Epithelial cell of prostate (primary cell): ENCODE measurements around the gene NKAIN2.
"Not testable (repeated sequence)": the region's sequence is repeated elsewhere in the genome, so short reads cannot be mapped to it uniquely, and the experiment has no call there.

Experiments
- DNase-seq: peaks from one replicate; pipeline ENCODE4 v3.0.0-alpha.2; 2011; ENCODE audit warnings: low read depth, low spot score
- H3K27ac ChIP-seq: fragments of 450-650 bp; 2 replicates; pipeline ENCODE4 v1.5.1; 2017; ENCODE audit warnings: mild to moderate bottlenecking

Gene NKAIN2

DNA sequence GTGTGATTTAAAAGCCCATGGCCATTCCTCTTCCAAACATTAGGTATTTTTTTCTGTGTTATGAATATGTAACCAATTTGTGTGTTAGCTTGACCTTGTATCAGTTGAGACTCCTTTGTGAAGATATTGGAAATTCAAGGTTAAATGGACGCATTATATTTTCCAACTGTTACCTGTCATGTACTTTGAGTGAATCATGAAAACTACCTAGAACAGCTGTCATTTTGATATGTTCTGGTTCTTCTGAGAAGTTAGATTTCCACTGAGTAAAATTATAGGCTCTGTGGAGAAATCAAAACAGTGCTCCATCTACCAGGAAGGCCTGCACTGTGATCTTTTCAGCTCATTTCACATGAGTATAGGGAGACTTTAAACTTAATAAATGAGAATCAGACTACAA is 470.0 kb downstream of the NKAIN2 start:
- no peak for DNase-seq
- H3K27ac ChIP-seq, result no peak overlapping the region

DNA sequence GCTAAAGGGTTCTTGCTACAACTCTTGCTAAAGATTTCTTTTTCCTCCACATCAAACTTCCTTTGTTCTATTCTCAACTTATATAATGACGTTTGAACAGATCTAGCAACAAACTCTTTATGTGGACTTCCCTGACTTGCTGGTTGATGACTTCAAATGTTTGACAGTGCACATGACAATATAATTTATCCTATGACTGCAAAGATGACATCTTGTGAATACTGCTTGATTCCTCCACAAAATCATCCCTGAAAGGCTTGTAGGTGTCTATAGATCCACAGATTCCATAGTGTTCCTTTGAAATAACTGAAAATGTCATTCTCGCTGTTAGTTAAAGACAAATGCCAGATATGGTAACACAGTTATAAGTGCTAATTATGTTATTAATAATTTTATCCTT is 478.9 kb downstream of the NKAIN2 start:
- no peak for DNase-seq

DNA sequence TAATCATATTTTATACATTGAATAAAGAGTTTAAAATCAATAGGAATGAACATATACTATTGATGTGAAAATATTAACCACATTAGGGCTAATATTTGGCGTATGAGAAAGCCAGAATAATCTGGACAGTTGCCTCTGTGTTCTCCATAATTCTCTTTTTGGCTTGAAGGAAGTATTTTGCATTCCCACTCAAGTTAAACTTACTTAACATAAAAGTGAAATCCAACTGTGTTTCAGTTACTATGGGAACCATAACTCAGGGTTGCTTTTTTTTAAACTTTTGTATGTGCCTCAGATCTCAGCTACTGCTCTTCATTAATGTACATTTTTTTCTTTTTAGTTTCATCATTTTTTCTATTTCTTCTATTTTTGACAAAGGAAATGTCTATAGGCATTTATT is 479.8 kb downstream of the NKAIN2 start:
- no peak overlapping the region for H3K27ac ChIP-seq
- DNase-seq, result no peak

More for the DNA sequence above, 478.9 kb downstream of the NKAIN2 start:
- no peak overlapping the region for H3K27ac ChIP-seq

DNA sequence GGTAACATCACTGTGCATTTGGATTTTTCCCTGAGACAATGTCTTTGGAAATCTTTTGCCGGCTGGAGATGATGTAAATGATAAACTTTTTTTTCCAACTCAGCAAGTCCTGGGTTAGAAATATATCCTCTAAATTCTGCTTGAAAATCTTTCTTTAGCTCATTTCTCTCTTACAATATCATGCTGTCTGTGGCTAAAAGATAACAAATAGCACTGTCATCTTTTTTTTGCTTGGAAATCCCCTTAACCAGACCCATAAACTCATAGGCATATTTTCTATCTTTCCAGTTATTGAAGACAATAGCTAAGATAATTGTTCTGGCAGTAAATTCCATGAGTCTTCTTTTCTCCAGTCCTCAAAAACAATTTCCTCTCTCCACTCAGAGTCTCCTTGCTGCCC is 481.5 kb downstream of the NKAIN2 start:
- no peak overlapping the region for H3K27ac ChIP-seq
- DNase-seq, result no peak

DNA sequence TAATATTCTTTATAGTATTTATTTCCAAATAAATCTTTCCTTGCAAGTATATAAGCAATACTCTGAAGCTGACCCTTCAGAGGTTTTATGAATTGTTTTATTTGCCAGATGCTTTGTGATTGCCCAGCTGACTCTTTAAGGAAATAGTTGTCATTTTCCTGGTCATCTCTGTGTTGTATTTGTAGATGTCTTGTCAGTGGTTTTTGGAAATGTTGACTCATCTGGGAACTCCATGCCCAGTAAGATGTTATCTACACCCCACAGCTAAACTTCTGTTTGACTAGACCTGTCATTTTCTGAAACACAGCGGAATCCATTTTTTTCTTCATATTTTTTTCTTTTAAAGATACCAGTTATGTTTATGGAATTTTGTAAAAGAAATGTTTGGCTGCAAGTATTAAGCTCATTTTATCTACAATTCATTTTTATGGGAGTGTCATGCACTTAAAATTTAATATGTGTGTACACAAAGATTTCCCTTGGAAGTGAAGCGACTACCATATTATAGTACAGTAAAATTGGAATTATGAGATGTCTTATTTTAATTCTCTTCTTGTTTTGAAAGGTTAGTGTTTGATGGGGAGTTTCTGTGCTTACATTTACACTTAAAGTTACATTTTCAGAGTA is 491.0 kb downstream of the NKAIN2 start:
- peak; percentile 27 for DNase-seq
- H3K27ac ChIP-seq, result no peak overlapping the region

DNA sequence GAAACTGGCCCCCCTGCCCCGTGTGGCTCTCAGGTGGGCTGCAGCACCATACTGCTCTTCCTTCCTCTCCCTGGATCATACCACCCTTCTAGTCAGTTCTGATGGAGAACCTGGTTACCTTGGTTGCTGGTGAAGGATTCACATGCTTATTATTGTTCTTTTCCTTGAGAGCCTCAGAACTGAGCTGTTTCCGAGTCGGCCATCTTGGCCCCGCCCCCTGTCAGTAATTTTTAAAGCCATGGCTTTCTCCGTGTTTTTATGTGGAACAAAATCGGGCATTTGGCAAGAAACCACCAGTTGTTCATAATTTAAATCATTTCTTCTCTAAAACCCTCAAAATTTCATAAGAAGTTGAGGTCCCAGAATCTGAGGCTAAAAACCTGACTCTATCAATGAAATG is 493.8 kb downstream of the NKAIN2 start:
- DNase-seq, result no peak
- no peak overlapping the region for H3K27ac ChIP-seq

DNA sequence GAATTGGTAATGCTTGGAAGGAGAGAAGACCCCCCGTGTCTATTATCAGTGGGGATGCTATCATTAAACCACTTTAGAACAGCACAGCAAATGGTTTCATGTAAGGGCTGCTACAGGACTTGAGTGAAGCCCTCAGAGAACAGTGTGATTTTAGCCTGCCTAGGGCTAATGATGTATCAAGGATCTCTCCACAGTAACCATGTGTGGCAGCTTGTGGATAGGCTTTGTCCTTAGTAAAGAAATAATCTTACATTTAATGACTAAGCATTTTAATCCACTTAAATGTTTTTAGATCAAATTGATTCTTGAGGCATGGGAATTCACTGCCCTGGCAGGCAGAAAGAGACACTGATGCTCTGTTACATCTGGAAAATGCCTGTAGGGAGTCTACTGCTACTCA is 495.1 kb downstream of the NKAIN2 start:
- DNase-seq, result no peak
- H3K27ac ChIP-seq, result no peak overlapping the region

DNA sequence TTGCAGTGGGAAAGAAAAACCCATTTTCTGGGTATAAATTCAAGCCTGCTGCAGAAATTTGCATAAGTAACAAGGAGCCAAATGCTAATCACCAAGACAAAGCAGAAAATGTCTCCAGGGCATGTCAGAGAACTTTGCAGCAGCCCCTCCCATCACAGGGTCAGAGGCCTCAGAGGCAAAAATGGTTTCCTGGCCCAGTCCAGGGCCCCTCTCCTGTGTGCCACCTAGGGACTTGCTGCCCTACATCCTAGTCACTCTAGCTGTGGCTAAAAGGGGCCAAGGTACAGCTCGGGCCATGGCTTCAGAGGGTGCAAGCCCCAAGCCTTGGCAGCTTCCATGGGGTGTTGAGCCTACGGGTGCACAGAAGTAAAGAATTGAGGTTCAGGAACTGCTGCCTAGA is 497.2 kb downstream of the NKAIN2 start:
- DNase-seq, H3K27ac ChIP-seq: not testable (repeated sequence)

DNA sequence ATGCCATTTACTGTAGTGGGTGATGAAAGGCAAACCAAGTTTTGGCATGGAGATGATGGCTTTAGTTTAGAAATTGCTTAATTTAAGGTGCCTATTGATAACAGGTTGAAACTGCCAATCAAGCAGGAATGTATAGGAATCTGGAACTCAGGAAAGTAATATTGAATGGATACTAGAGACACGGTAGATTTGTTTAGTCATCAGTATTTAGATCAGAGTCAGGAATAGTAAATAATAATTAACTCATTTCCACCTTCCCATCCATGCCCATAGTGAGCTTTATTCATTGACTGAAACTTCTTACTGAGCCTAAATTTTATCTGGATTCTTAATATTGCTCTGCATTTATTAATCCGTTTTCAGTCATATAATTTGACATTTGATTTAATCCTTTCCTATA is 500.3 kb downstream of the NKAIN2 start:
- DNase-seq, result no peak
- H3K27ac ChIP-seq, result no peak overlapping the region

DNA sequence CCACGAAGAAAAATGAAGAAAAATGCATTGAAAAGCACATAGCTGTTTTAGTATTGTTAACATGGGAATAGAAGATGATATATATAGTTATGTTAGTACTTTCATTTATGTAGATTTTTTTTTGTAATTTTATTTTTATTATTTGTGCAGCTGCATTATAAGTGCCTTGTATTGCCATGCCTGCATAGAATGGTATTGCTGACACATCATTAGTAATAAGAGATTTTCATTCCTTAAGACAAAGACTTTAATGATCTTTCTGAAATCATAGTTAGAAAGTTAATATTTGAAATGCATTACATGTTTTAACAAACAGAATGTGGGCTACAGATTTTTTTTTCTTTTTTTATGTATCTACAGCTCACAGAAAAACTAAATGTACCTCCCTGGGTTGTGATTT is 506.5 kb downstream of the NKAIN2 start:
- H3K27ac ChIP-seq, result no peak overlapping the region
- DNase-seq, result no peak

DNA sequence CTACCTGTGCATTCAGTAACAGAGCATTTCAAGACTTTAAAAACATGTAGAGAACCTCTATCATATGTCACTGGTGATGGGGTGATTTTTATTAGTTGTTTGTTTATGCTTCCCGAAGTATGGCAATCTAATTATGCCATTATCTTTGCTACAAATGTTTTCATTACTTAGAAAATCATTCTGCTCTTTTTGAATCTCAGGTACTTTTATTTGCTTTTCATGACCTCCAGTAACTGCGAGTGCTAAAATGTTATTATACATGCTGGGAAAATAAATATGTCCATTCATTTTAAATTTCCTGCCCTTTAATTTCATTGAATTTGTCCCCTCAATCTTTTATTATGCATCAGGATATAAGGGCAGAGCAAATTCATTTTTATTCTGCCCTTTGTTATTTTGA is 515.7 kb downstream of the NKAIN2 start:
- DNase-seq, result no peak
- H3K27ac ChIP-seq, result no peak overlapping the region

DNA sequence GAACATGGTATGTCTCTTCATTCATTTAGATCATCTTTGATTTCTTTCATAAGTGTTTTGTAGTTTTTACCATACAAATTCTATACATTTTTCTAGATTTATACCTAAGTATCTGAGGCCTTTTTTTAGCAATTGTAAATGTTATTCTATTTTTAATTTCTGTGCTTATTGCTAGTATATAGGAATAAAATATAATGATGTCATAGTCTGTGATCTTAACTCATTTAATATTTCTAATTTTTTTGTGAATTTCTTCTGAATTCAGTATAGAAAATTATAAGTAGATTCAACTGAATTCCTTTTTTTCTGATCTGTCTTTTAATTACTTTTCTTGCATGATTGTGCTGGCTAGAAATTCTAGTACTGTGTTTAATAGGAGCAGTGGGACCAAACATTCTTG is 520.6 kb downstream of the NKAIN2 start:
- H3K27ac ChIP-seq, result no peak overlapping the region
- no peak for DNase-seq

DNA sequence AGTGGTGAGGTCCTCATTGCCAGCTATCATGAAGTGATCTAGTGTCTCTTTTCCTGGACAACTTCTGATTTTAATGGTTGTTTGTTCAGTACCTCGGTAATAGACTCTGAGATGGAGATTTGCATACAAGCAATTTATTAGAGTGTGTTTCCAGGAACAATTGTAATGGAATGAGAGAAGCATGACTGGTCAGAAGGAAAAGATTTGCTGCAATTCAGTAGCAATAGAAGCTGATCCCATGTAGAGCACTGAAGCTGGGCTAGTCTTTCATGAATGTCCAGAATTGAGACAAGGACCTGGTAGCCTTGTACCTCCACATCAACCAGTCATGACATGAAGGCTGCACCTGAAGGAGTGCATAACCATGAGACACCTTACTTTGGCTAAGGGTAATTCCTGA is 526.5 kb downstream of the NKAIN2 start:
- H3K27ac ChIP-seq, result no peak overlapping the region
- DNase-seq, result no peak

DNA sequence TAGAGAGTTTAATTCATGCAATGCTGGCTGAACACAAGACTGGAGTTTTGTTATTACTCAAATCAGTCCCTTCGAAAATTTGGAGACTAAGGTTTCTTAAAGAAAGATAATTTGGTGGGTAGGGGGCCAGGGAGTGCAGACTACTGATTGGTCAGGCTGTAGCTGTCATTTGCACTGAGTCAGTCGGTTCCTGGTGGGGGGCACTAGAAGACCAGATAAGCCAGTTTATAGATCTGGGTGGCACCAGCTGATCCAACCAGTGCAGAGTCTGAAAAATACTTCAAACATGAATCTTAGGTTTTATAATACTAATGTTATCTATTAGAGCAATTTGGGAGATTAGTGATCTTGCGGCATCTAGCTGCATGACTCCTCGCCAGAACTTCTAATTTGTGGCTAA is 530.7 kb downstream of the NKAIN2 start:
- no peak for DNase-seq
- no peak overlapping the region for H3K27ac ChIP-seq

DNA sequence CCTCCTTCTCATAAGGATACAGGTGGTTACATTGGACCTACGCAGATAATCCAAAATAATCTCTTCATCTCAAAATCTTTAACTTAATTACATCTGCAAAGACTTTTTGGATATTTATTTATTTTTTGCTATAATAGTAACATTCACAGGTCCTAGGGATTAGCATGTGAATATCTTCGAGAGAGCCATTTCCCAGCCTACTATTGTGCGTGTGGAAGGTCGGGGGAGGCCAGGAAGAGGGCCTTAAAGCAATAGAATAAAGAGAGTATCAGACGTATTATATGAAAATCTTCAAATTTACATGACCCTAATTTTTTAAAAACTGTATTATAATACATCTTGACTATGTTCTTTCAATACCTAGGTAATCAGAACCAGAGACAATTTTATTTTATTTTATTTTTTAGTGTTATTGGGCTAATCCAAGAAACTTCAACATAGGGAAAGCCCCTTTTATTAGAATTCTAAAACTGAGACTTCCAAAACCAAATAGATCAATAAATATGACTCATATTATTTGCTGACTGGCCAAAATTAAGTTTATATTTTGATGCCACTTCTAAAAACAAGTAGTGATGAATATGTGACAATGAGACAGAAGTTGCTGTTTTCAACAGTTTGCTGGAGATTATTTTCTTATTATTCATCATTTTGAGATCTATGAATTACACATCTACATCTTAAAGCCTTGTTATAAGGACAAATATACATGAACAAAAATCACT is 536.1 kb downstream of the NKAIN2 start:
- no peak for DNase-seq
- no peak overlapping the region for H3K27ac ChIP-seq

DNA sequence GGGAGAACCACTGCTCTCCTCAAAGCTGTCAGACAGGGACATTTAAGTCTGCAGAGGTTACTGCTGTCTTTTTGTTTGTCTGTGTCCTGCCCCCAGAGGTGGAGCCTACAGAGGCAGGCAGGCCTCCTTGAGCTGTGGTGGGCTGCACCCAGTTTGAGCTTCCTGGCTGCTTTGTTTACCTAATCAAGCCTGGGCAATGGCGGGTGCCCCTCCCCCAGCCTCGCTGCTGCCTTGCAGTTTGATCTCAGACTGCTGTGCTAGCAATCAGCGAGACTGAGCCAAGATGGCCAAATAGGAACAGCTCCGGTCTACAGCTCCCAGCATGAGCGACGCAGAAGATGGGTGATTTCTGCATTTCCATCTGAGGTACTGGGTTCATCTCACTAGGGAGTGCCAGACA is 544.7 kb downstream of the NKAIN2 start:
- DNase-seq, H3K27ac ChIP-seq: not testable (repeated sequence)

DNA sequence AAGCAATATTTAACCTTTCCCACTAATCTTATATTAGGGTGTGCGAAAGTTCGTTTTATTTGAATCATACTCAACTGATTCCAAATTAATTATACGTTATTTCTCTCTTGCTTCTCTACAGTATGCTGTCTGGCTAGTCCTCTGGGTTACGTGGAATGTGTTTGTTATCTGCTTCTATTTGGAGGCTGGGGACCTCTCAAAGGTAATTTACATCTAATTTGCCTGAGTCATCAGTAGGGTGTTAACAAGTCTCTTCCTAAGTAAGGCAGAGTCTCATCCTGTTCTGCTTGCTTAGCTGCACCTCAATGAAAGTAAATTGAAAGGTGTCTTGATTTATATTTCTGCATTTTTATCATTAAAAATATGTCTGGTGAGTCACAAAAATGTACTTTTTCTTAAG is 551.5 kb downstream of the NKAIN2 start:
- DNase-seq, result no peak
- H3K27ac ChIP-seq, result no peak overlapping the region

DNA sequence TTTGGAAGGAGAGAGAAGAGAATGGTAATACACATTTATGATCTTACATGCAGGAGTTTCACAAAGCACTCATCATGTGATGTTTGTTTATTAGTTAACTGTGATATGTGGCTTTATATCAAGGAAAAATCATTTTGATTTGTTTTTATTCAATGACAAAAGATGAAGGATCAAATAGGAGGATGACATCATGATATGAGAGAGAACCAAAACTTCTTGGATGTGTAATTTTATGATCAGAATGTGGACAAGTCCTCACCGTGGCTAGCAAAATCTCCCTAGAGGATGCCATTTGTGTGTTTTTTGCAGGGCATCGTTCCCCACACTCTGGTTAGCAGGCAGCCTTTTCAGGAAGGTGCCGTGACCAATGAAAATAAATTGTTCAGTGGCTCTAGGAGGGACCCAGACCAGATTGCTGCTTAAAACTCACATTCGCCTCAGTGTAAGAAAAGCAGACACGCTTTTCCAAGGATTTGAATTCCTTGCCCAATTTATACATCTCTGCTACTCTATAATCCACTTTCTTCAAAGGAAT is 552.7 kb downstream of the NKAIN2 start:
- no peak for DNase-seq
- H3K27ac ChIP-seq, result no peak overlapping the region

DNA sequence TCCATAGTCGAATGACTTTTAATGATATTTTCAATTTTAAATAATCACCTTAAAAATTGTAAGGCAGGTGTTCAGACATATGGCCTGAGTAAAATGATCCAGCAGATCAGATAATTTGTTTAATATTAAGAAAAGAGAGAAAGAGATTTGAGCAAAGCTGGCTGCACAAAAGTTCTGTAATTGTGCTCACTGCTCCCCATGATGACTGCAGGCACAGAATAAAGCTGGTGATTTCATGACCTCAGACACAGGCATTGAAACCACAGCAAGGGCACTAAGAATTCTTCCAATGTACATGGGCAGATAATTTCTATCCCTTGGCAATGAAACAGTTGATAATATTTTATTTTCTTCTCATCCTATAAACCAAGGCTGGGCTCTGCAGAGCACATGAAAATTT is 553.1 kb downstream of the NKAIN2 start:
- H3K27ac ChIP-seq, result no peak overlapping the region
- no peak for DNase-seq

DNA sequence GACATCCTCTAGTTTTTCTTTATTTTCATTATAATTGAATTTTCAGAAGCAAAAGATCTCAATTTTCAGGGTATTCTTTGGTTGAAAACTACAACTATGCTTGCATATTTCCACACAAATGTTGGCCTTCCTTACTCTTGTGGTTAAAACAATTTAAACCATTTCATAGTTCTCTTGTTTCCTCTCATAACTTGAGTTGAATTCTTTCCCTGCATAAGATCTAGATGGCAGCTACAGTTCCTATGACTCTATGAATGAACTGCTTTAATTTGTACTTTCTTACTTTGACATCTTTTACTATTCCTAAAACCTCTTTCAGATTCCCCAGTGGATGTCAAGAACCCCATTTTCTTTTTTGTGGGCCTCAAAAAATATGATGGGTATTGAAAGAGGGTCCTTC is 564.5 kb downstream of the NKAIN2 start:
- H3K27ac ChIP-seq, result no peak overlapping the region
- no peak for DNase-seq

DNA sequence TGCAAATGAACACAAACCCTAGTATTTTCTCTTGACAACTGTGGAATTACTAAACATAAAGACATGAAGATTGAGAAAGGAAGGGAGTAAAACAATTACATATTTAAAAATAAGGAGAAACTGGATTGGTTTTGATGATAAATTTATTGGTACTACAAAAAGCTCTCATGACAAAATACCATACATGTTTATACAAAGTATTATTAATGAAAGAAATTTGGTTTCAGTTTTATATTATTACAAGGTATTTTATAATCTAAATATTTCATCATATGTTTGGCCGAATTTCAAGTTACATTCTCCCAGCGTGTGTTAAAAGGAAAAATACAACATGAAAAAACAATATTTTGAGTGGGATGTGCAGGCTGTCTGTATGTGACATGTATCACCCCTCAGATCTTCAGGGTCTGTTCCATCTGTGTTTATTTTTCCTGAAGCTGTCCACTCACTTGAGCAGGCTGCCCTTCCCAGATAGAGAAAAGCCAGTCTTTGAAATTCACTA is 568.4 kb downstream of the NKAIN2 start:
- DNase-seq, result no peak
- H3K27ac ChIP-seq, result no peak overlapping the region

DNA sequence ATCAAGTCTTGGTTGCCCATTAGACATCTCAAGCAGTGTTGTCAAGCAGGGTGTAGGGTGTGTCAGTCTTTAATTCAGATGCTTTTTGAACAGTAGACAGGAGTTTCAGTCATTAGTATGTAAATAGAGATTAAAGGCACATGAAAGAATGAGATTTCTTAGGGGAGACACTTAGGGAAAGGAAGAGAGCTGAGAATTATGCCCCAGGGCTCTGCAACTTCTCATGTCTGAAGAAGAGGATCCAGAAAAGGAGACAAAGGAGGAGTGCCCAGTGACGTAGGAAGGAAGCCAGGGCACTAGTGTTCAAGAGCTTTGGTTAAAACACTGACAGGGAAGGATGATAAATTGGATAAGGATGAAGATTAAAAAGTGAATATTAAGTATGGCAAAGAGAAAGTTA is 569.7 kb downstream of the NKAIN2 start:
- no peak for DNase-seq
- no peak overlapping the region for H3K27ac ChIP-seq
